ACC112 (cell line): ENCODE results near the gene TEC.

ENCODE experiments used
- H2AFZ ChIP-seq: fragments of 200-600 bp; sonication (generic); one replicate; pipeline ENCODE4 v1.6.0; 2017; ENCODE audit warnings: antibody characterized with exemption, low read length; ENCODE audit not compliant: unreplicated experiment
- H3K27ac ChIP-seq: fragments of 200-600 bp; sonication (generic); 2 replicates; pipeline ENCODE4 v1.5.1; 2014; ENCODE audit warnings: low read depth, mild to moderate bottlenecking, antibody characterized with exemption, low read length, moderate library complexity
- H3K27me3 ChIP-seq: fragments of 200-600 bp; sonication (generic); 2 replicates; pipeline ENCODE4 v1.6.1; 2014; ENCODE audit warnings: mild to moderate bottlenecking, antibody characterized with exemption, low read length, moderate library complexity, mixed read lengths; ENCODE audit not compliant: insufficient read depth
- H3K36me3 ChIP-seq: fragments of 200-600 bp; sonication (generic); 2 replicates; pipeline ENCODE4 v1.6.1; 2016; ENCODE audit warnings: mild to moderate bottlenecking, antibody characterized with exemption, low read length, moderate library complexity, mixed read lengths; ENCODE audit not compliant: insufficient read depth
- H3K4me1 ChIP-seq: fragments of 200-600 bp; sonication (generic); one replicate; pipeline ENCODE4 v1.6.1; 2016; ENCODE audit warnings: low read length, mixed read lengths; ENCODE audit not compliant: insufficient read depth, unreplicated experiment, control insufficient read depth
- H3K4me3 ChIP-seq: fragments of 200-600 bp; sonication (generic); 2 replicates; pipeline ENCODE4 v1.5.1; 2014; ENCODE audit warnings: mild to moderate bottlenecking, low read depth, low read length
- H3K79me2 ChIP-seq: fragments of 200-600 bp; sonication (generic); one replicate; pipeline ENCODE4 v1.6.0; 2016; ENCODE audit warnings: low read length; ENCODE audit not compliant: control insufficient read depth, unreplicated experiment, insufficient read depth

The TEC gene

GRCh38 chr4:48141048-48141447 is 128.6 kb downstream of the TEC start:
- H3K4me1 ChIP-seq = peaks cover 11% of the 10 kb centered on the region
- no peak overlapping the region for H3K27ac ChIP-seq
- H3K79me2 ChIP-seq = no peaks in the 10 kb centered on the region
- H3K36me3 ChIP-seq = no peaks in the 10 kb centered on the region
- no peak overlapping the region for H3K4me3 ChIP-seq
- no peaks in the 10 kb centered on the region for H3K27me3 ChIP-seq
- H2AFZ ChIP-seq = no peak overlapping the region

GRCh38 chr4:48139691-48140090 is 129.9 kb downstream of the TEC start:
- H2AFZ ChIP-seq = no peak overlapping the region

GRCh38 chr4:48138936-48139335 is 130.7 kb downstream of the TEC start:
- peak overlapping the region; percentile 12 for H2AFZ ChIP-seq
- no peak overlapping the region for H3K4me3 ChIP-seq
- H3K27me3 ChIP-seq = no peaks in the 10 kb centered on the region
- no peaks in the 10 kb centered on the region for H3K36me3 ChIP-seq
- H3K27ac ChIP-seq = no peak overlapping the region
- no peaks in the 10 kb centered on the region for H3K79me2 ChIP-seq
- peaks cover 13% of the 10 kb centered on the region for H3K4me1 ChIP-seq

More at GRCh38 chr4:48139691-48140090, 129.9 kb downstream of the TEC start:
- no peak overlapping the region for H3K4me3 ChIP-seq
- no peaks in the 10 kb centered on the region for H3K27me3 ChIP-seq
- no peaks in the 10 kb centered on the region for H3K36me3 ChIP-seq
- H3K79me2 ChIP-seq = no peaks in the 10 kb centered on the region
- no peak overlapping the region for H3K27ac ChIP-seq
- peaks cover 11% of the 10 kb centered on the region for H3K4me1 ChIP-seq

GRCh38 chr4:48138511-48138910 is 131.1 kb downstream of the TEC start:
- Histone ChIP-seq H3K79me2 (no peaks in the 10 kb centered on the region), H3K36me3 (no peaks in the 10 kb centered on the region), H3K4me1 (peaks cover 18% of the 10 kb centered on the region), H3K27ac (no peak overlapping the region), H2AFZ (no peak overlapping the region), H3K4me3 (no peak overlapping the region), H3K27me3 (no peaks in the 10 kb centered on the region)

GRCh38 chr4:48137846-48138245 is 131.8 kb downstream of the TEC start:
- Histone ChIP-seq H3K36me3 (no peaks in the 10 kb centered on the region), H3K27ac (no peak overlapping the region), H3K4me1 (peaks cover 19% of the 10 kb centered on the region)

GRCh38 chr4:48134081-48134480 is 135.6 kb downstream of the TEC start, which contains the start of gene TXK:
Gene TXK (minus strand): TSS chr4:48134250. CDS start chr4:48134170, 80 bp downstream.
- H2AFZ ChIP-seq = no peak within 1 kb of the TSS
- H3K4me1 ChIP-seq = peaks cover 17% of the 10 kb centered on the region
- H3K4me3 ChIP-seq = no peak within 1 kb of the TSS
- H3K27ac ChIP-seq = no peak within 1 kb of the TSS
- no peaks in the 10 kb centered on the region for H3K79me2 ChIP-seq
- no peaks in the 10 kb centered on the region for H3K27me3 ChIP-seq
- H3K36me3 ChIP-seq = no peaks in the 10 kb centered on the region

More at GRCh38 chr4:48137846-48138245, 131.8 kb downstream of the TEC start:
- Histone ChIP-seq H2AFZ (no peak overlapping the region), H3K79me2 (no peaks in the 10 kb centered on the region), H3K4me3 (no peak overlapping the region), H3K27me3 (no peaks in the 10 kb centered on the region)

GRCh38 chr4:48133669-48134068 is 136.0 kb downstream of the TEC start:
- H2AFZ ChIP-seq = no peak overlapping the region
- H3K27me3 ChIP-seq = no peaks in the 10 kb centered on the region
- no peaks in the 10 kb centered on the region for H3K79me2 ChIP-seq
- H3K36me3 ChIP-seq = no peaks in the 10 kb centered on the region
- H3K4me1 ChIP-seq = peaks cover 20% of the 10 kb centered on the region
- no peak overlapping the region for H3K4me3 ChIP-seq
- H3K27ac ChIP-seq = no peak overlapping the region

- Histone ChIP-seq H3K4me1 (peaks cover 31% of the 10 kb centered on the region), H3K4me3 (no peak overlapping the region), H3K79me2 (no peaks in the 10 kb centered on the region), H3K36me3 (no peaks in the 10 kb centered on the region), H2AFZ (no peak overlapping the region), H3K27ac (no peak overlapping the region), H3K27me3 (no peaks in the 10 kb centered on the region)
Observed at GRCh38 chr4:48131736-48132135, 137.9 kb downstream of the TEC start.

GRCh38 chr4:48130100-48130499 is 139.5 kb downstream of the TEC start:
- H3K4me1 ChIP-seq = peaks cover 31% of the 10 kb centered on the region
- no peak overlapping the region for H2AFZ ChIP-seq
- no peaks in the 10 kb centered on the region for H3K36me3 ChIP-seq
- no peak overlapping the region for H3K4me3 ChIP-seq
- H3K27me3 ChIP-seq = no peaks in the 10 kb centered on the region
- H3K79me2 ChIP-seq = no peaks in the 10 kb centered on the region
- H3K27ac ChIP-seq = no peak overlapping the region

- Histone ChIP-seq H3K36me3 (no peaks in the 10 kb centered on the region), H3K79me2 (no peaks in the 10 kb centered on the region), H3K4me1 (peaks cover 31% of the 10 kb centered on the region), H3K27me3 (no peaks in the 10 kb centered on the region), H2AFZ (no peak overlapping the region), H3K4me3 (no peak overlapping the region), H3K27ac (no peak overlapping the region)
Observed at GRCh38 chr4:48129307-48130014, 140.2 kb downstream of the TEC start.

- Histone ChIP-seq H2AFZ (peak overlapping the region; percentile 50), H3K27ac (peak overlapping the region; percentile 70), H3K4me1 (peaks cover 24% of the 10 kb centered on the region), H3K27me3 (no peaks in the 10 kb centered on the region), H3K36me3 (no peaks in the 10 kb centered on the region), H3K79me2 (no peaks in the 10 kb centered on the region), H3K4me3 (peak overlapping the region; percentile 56)
Observed at GRCh38 chr4:48127682-48128404, 141.8 kb downstream of the TEC start.
